Spleen (tissue), 11 donors: Measurements from ENCODE around the gene NFASC. TPM values are rescaled to one million over a fixed set of nuclear protein-coding genes. Genes with fewer than 3 reads are reported as not detected.
A peak's percentile ranks its signal among the peaks of the same experiment; 100 is the strongest.

Experiments
- DNase-seq: peaks from one replicate; pipeline ENCODE4 v3.0.0-alpha.2; 2020
- H3K27ac ChIP-seq, 8 donors: fragments of 200-600 bp; sonication (generic) in 7 of 8; 1 replicate in 4 of 8; 2 replicates in 4 of 8; pipeline versions ENCODE4 v1.5.0 to v1.8.0; 2016 to 2021; ENCODE audit warnings: inconsistent platforms in 4 of 8, mild to moderate bottlenecking in 4 of 8, moderate library complexity in 1 of 8
- H3K27me3 ChIP-seq, 7 donors: fragments of 200-600 bp; sonication (generic) in 6 of 7; replicated peaks in 1 of 7; 1 replicate in 4 of 7; 2 replicates in 3 of 7; pipeline versions ENCODE4 v1.5.0 to v1.8.0; 2016 to 2021; ENCODE audit warnings: inconsistent platforms in 3 of 7, mild to moderate bottlenecking in 1 of 7
- H3K36me3 ChIP-seq, 6 donors: fragments of 200-600 bp; sonication (generic) in 5 of 6; 1 replicate in 4 of 6; 2 replicates in 2 of 6; pipeline versions ENCODE4 v1.5.0 to v1.8.0; 2016 to 2021; ENCODE audit warnings: inconsistent platforms in 2 of 6
- H3K4me1 ChIP-seq, 6 donors: fragments of 200-600 bp; sonication (generic) in 5 of 6; 1 replicate in 3 of 6; 2 replicates in 3 of 6; pipeline versions ENCODE4 v1.5.0 to v1.8.0; 2016 to 2021; ENCODE audit warnings: inconsistent platforms in 3 of 6
- H3K4me3 ChIP-seq, 8 donors: fragments of 200-600 bp; sonication (generic) in 7 of 8; 1 replicate in 4 of 8; 2 replicates in 4 of 8; pipeline versions ENCODE4 v1.5.0 to v1.8.0; 2016 to 2021; ENCODE audit warnings: inconsistent platforms in 4 of 8, mild to moderate bottlenecking in 4 of 8, moderate library complexity in 2 of 8
- H3K9me3 ChIP-seq, 8 donors: fragments of 200-600 bp; sonication (generic) in 7 of 8; 1 replicate in 4 of 8; 2 replicates in 4 of 8; pipeline versions ENCODE4 v1.5.0 to v1.8.0; 2016 to 2021; ENCODE audit warnings: inconsistent platforms in 4 of 8
- POLR2A ChIP-seq, 3 donors: fragments of 450-650 bp; IDR thresholded peaks; one replicate each; pipeline ENCODE4 v1.5.1; 2017; ENCODE audit warnings: antibody characterized with exemption in 3 of 3, mild to moderate bottlenecking in 1 of 3
- POLR2AphosphoS5 ChIP-seq, 3 donors: sonication (generic); formaldehyde crosslinking; IDR thresholded peaks; one replicate each; pipeline ENCODE4 v1.5.1; 2017; ENCODE audit warnings: antibody characterized with exemption in 3 of 3
- WGBS, 5 donors: extraction: QIAGEN DNeasy Blood & Tissue Kit in 3 of 5; methylation state at CpG; one replicate each; pipeline versions ENCODE4 v1.1.5 to v1.1.7; 2013 to 2018; 5-methylcytosine and 5-hydroxymethylcytosine counted together
- intact Hi-C: fragments of 100-400 bp; cut with DNase I; formaldehyde crosslinking; loops from one replicate; pipeline ENCODE4 v1.15.0; 2023; ENCODE audit warnings: low total_unique reads
- polyA plus RNA-seq, 3 donors: library from polyadenylated mRNA; stranded (reverse); fragments of 200-250 nt; gene quantifications; one replicate each; pipeline ENCODE4 v1.2.1, GENCODE V29; 2013
- total RNA-seq, 7 donors: library from RNA; depleted of rRNA in 3 of 7; stranded (reverse); fragments of >200 nt in 3 of 7; fragmentation: NEBNext Ultra II Directional in 4 of 7; extraction: Animal tissue kit (Norgen Biotek cat#: 25700) in 4 of 7; gene quantifications; one replicate each; pipeline versions ENCODE4 v1.1.0 to v1.2.1, GENCODE V29; 2016 to 2021
- TF ChIP-seq, protein P1 (sequence below), 11 experiments: fragments of 200-600 bp in 7 of 11; fragments of 450-650 bp in 4 of 11; sonication (generic) in 4 of 11; IDR thresholded peaks in 8 of 11; conservative IDR thresholded peaks in 3 of 11; 1 replicate in 7 of 11; 2 replicates in 4 of 11; pipeline versions ENCODE4 v1.4.0 to v1.8.0; 2016 to 2021; ENCODE audit warnings: antibody characterized with exemption in 11 of 11, inconsistent platforms in 4 of 11, mild to moderate bottlenecking in 1 of 11
- donor health status: healthy with polysubstance abuse.
- donor health status: DM: no; HTN: no; CAD: no; lungs with moderate emphysema.
- donor health status: DM: no; HTN: no; CAD: no.
- donor health status: Bipolar disorder and iron deficiency.
- donor health status: healthy.
- donor health status: DM: no; HTN: no; CAD: no.
- donor health status: DM: yes; HTN: yes; CAD: no.

Gene NFASC
- total and polyA plus RNA-seq, 10 donors: 2.8 to 60.3 (median 23.1) TPM

DNA sequence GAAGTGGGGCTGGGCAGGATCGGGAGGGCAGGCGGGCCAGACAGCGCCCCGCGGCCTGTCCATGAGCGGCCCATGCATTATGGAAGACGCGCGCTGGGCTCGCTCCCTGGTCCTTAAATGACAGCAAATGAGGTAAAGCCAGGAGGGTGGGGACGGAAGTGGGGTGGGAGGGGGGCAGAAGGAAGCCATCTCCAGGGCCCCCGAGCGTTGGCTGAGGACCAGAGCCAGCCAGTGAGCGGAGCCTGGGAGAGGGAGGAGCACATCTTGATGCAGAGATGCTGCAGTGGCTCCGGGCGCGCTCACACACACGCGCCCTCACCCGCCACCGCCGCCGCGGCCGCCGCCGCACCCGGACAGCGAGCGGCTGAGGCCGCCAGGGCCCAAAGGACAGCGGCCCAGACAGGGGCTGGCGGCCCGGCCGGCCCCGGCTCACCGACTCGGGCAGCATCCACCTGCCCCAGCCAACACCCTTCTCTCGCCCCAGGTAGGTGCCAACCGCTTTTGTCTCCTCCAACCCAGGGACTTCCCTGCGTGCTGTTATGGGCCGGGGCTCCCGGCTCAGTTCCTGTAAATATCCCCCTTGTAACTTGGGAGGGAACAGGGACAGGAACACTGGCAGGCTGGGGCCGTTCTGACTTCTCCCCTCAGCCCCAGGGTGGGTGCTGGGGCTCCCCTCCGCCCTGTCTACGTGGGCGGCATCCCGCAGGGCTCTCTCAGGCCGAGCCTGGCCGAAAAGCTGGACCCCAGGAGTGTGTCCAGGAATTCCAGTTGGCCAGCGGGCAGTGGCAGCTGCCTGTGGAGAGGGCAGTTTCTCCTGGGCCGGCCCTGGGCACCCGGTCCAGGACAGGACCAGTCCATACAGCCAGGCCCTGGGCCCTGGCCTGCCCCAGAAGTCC lies 172.5 kb downstream of the NFASC start, which contains the start of gene CNTN2:
TSS of gene CNTN2 (plus strand) at position 302 of the 896 bp plus-strand sequence. CDS start 9,974 bp downstream, outside the sequence.
- no peaks in the 10 kb centered on the region for H3K9me3 ChIP-seq
- intact Hi-C loops: no loop called here
- peaks cover 0 to 13% (median 8%) of the 10 kb centered on the region in 6 donors for H3K4me1 ChIP-seq
- H3K4me3 ChIP-seq: peak within 1 kb of the TSS in 1 of 8 donors; percentile 21
- DNase-seq: no peak
- H3K27ac ChIP-seq: no peak within 1 kb of the TSS
- H3K27me3 ChIP-seq: peaks cover 0 to 72% (median 30%) of the 10 kb centered on the region in 7 donors
- TF ChIP-seq, protein P1, sequence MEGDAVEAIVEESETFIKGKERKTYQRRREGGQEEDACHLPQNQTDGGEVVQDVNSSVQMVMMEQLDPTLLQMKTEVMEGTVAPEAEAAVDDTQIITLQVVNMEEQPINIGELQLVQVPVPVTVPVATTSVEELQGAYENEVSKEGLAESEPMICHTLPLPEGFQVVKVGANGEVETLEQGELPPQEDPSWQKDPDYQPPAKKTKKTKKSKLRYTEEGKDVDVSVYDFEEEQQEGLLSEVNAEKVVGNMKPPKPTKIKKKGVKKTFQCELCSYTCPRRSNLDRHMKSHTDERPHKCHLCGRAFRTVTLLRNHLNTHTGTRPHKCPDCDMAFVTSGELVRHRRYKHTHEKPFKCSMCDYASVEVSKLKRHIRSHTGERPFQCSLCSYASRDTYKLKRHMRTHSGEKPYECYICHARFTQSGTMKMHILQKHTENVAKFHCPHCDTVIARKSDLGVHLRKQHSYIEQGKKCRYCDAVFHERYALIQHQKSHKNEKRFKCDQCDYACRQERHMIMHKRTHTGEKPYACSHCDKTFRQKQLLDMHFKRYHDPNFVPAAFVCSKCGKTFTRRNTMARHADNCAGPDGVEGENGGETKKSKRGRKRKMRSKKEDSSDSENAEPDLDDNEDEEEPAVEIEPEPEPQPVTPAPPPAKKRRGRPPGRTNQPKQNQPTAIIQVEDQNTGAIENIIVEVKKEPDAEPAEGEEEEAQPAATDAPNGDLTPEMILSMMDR (IDR thresholded peaks at IDR 0.05 in 8 of 11, conservative IDR thresholded peaks at IDR 0.05 in 3 of 11): no peak
- no peak for TF ChIP-seq POLR2AphosphoS5 (IDR thresholded peaks at IDR 0.05)
- no peak for TF ChIP-seq POLR2A (IDR thresholded peaks at IDR 0.05)
- no peaks in the 10 kb centered on the region for H3K36me3 ChIP-seq
- 7 to 15% (median 12%) methylated on average over 44 to 53 of the region's 53 CpGs for WGBS, 5 donors

DNA sequence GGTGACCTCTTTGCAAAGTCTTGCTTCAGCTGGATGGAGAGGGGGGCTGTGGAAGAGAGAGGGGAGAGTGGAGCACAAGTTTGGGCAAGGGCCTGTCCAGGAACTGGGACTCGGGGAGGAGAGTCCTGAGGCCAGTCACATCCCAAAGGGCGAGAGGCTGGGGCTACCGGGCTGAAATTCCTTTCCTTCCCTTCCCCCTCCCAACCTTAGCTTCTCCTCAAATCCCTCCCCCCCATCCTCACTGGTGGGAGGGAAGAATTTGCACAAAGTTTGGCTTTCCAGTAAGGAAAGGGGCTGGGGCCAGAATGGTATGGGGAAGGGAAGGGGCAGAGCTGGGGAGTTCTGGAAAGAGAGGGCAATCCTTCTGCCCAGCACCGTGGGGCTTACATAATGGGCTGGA lies 173.2 kb downstream of the NFASC start:
- DNase-seq: no peak
- Histone ChIP-seq H3K36me3 (no peaks in the 10 kb centered on the region), H3K9me3 (no peaks in the 10 kb centered on the region), H3K27ac (no peak overlapping the region), H3K4me1 (peaks cover 0 to 13% (median 8%) of the 10 kb centered on the region in 6 donors), H3K4me3 (no peak overlapping the region), H3K27me3 (peaks cover 0 to 76% (median 30%) of the 10 kb centered on the region in 7 donors)
- WGBS, 5 donors: 31 to 53% (median 43%) methylated on average over 4 of the region's 4 CpGs
- intact Hi-C loops: no loop called here
- TF ChIP-seq POLR2A (IDR thresholded peaks at IDR 0.05) (no peak), POLR2AphosphoS5 (IDR thresholded peaks at IDR 0.05) (no peak)
- TF ChIP-seq, protein P1 (IDR thresholded peaks at IDR 0.05 in 8 of 11, conservative IDR thresholded peaks at IDR 0.05 in 3 of 11): no peak

DNA sequence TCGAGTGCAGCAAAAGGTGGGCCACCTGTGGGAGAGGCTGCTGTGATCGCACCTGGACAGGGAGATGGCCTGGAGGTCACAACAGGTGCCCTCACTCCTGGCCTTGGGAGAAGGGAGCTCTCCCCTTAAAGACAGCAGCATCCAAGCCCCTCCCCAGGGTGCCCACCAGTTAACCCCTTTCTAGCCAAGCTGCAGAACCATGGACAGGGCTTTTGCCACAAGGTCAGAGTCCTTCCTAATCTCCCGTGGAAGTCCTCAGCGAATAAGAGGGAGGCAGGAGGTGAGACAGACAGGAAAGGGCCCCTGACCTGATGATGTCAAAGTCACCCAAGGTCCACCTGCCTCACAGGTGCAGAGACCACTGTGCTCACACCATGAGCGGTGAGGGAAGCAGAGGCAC lies 174.1 kb downstream of the NFASC start:
- H3K27ac ChIP-seq: no peak overlapping the region
- DNase-seq: no peak
- H3K4me1 ChIP-seq: peaks cover 0 to 13% (median 8%) of the 10 kb centered on the region in 6 donors
- TF ChIP-seq, protein P1 (IDR thresholded peaks at IDR 0.05 in 8 of 11, conservative IDR thresholded peaks at IDR 0.05 in 3 of 11): no peak
- TF ChIP-seq POLR2A (IDR thresholded peaks at IDR 0.05) (no peak), POLR2AphosphoS5 (IDR thresholded peaks at IDR 0.05) (no peak)
- H3K27me3 ChIP-seq: peaks cover 0 to 76% (median 30%) of the 10 kb centered on the region in 7 donors
- WGBS, 5 donors: 21 to 44% (median 27%) methylated on average over 5 of the region's 5 CpGs
- H3K36me3 ChIP-seq: no peaks in the 10 kb centered on the region
- no peak overlapping the region for H3K4me3 ChIP-seq
- H3K9me3 ChIP-seq: no peaks in the 10 kb centered on the region
- intact Hi-C loops: no loop called here

DNA sequence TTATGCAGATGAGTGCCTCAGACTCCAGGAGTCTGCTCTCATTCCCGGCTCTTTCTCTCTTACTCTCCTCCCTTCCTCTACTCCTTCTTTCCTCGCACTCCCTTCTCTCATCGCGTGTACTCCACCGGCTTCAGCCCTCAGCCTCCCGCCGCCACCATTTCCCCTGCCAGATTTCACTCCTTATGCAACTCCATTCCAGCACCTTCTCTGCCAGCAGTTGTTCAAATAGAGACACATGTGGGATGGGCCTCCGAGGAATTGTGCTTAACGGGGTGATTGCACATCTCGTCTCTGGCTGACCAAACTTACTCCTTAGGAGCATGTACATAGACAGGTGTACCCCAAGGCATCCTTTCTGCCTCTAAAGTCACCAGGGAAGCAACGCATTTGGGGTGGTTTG lies 174.5 kb downstream of the NFASC start:
- Histone ChIP-seq H3K4me1 (peaks cover 0 to 13% (median 8%) of the 10 kb centered on the region in 6 donors), H3K9me3 (no peaks in the 10 kb centered on the region), H3K27ac (no peak overlapping the region), H3K27me3 (peaks cover 0 to 76% (median 30%) of the 10 kb centered on the region in 7 donors), H3K4me3 (no peak overlapping the region), H3K36me3 (no peaks in the 10 kb centered on the region)
- TF ChIP-seq POLR2AphosphoS5 (IDR thresholded peaks at IDR 0.05) (no peak), POLR2A (IDR thresholded peaks at IDR 0.05) (no peak)
- TF ChIP-seq, protein P1 (IDR thresholded peaks at IDR 0.05 in 8 of 11, conservative IDR thresholded peaks at IDR 0.05 in 3 of 11): no peak
- WGBS, 5 donors: 33 to 51% (median 34%) methylated on average over 11 of the region's 11 CpGs
- intact Hi-C loops: no loop called here
- no peak for DNase-seq
